ENCODE measurements around the gene CFTR. TPM values are rescaled to one million over a fixed set of nuclear protein-coding genes. Genes with fewer than 3 reads are reported as not detected.

CFTR gene
- polyA plus RNA-seq, 2 of the 4 experiments (the other 2 are of a cell fraction): 0.13 to 0.31 TPM

DNA sequence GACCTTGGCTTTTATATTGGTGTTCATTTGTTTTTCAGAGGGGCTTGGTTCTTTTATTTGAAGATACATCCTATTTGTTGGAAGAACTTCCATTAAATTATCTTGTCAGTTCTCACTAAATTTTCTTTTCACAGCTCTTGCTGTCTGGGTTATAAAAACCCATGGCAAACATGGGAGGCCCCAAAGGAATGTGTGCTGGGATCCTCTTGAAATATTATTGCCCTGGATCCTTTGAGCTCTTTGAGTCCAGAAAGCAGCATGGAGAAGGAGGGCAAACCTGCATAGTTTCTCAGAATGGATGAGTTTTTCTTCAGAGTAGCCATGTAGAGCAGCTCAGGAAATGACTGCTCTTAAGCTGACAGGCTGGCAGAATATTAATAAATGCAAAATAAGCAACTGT, 206.0 kb downstream of the CFTR start (continued):
- TF ChIP-seq ZNF302 (CRISPR knock-in tag; IDR thresholded peaks at IDR 0.05) (no peak), RNF2 (IDR thresholded peaks at IDR 0.05; ENCODE audit: borderline replicate concordance, low read depth) (no peak)

DNA sequence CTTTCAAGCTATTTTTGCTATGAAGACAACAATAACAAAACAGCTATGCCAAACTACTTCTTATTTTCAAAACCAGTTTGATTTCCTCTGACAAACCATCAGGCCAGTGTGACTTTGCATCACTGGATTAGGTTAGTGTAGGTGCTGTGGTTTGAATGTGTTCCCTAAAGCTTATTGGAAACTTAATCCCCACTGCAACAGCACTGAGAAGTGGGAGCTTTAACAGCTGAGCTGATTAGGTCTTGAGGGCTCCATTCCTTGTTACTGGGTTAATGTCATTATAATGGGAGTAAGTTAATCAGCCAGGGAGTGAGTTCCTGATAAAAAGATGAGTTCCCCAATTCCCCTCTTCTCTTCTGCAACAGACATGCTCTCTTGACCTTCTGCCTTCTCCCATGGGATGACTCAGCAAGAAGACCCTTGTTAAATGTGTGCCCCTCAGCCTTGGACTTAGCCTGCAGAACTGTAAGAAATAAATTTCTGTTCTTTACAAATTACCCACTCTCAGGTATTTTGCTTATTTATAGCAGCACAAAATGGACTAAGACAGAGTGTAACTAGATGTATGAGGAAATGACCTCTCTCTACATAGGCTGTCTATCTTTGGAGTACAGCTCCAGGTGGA, 206.6 kb downstream of the CFTR start:
- CTCF ChIA-PET: interaction anchor here (0.9 kb wide), 1 partner anchor 227 kb away, joined by 5 read pairs; no protein-coding TSS in a partner anchor
- peak overlapping the region in 1 of 2 experiments; percentile 72; a peak in 3 of 6 replicates for H3K27ac ChIP-seq
- DNase-seq (ENCODE audit: low read depth in 1 of 2, low spot score in 1 of 2) (no peak), FAIRE-seq (peak; percentile 7), ATAC-seq (no peak)
- peaks cover 37% of the 10 kb centered on the region for H3K4me1 ChIP-seq
- TF ChIP-seq MYC (IDR thresholded peaks at IDR 0.05; ENCODE audit: borderline replicate concordance, low read length): no peak
- TF ChIP-seq, protein P1, sequence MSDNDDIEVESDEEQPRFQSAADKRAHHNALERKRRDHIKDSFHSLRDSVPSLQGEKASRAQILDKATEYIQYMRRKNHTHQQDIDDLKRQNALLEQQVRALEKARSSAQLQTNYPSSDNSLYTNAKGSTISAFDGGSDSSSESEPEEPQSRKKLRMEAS (IDR thresholded peaks at IDR 0.05): no peak
- peak; percentile 59; the same call in 1 of the 2 replicates for TF ChIP-seq NFE2L2 (conservative IDR thresholded peaks at IDR 0.05; ENCODE audit: low read length)
- TF ChIP-seq MAFK (IDR thresholded peaks at IDR 0.05; ENCODE audit: partially characterized antibody): peak; percentile 43
- H3K4me3 ChIP-seq: no peak overlapping the region
- no peaks in the 10 kb centered on the region for H3K9me3 ChIP-seq
- H3K4me2 ChIP-seq: no peak overlapping the region
- POLR2A ChIA-PET: no interaction called here

DNA sequence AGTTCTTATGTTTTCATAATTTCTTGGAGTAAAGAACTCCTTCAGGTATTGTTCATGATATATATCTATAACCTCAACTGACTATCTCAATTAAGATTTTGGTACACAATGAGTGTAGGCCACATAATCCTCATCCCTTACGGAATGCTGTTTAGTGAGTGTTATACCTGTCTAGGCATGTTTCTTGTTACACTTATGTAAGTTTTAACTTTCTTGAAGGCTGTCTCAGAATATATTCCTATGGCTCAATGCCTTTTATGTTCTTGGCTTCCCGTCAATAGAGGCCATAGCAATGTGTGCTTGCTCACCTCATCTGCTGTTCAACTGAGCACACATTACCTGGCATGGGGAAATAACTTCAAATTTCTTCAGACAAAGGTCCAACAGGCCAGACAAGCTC, 208.3 kb downstream of the CFTR start:
- WGBS (ENCODE audit: missing lambda C conversion rate): 91% methylated on average over 2 of the region's 2 CpGs
- Histone ChIP-seq H3K4me2 (no peak overlapping the region), H3K27ac (no peak overlapping the region), H3K9me3 (no peaks in the 10 kb centered on the region), H3K4me3 (no peak overlapping the region), H3K4me1 (peaks cover 25% of the 10 kb centered on the region)
- ChIA-PET CTCF (interaction anchor here (1.4 kb wide), 1 partner anchor 229 kb away, joined by 3 read pairs; no protein-coding TSS in a partner anchor), POLR2A (no interaction called here)
- DNase-seq (ENCODE audit: low read depth in 1 of 2, low spot score in 1 of 2) (no peak), ATAC-seq (no peak), FAIRE-seq (no peak)
- TF ChIP-seq TP53 (CRISPR knock-in tag; IDR thresholded peaks at IDR 0.05) (no peak), MAZ (IDR thresholded peaks at IDR 0.05; ENCODE audit: borderline replicate concordance, low read depth, low read length) (no peak), RFX5 (IDR thresholded peaks at IDR 0.05) (no peak), HEYL (CRISPR knock-in tag; IDR thresholded peaks at IDR 0.05) (no peak), RAD21 (conservative IDR thresholded peaks at IDR 0.05 in 1 of 2, IDR thresholded peaks at IDR 0.05 in 1 of 2) (no peak), JUNB (IDR thresholded peaks at IDR 0.05) (no peak), CEBPB (IDR thresholded peaks at IDR 0.05) (no peak), SMC3 (IDR thresholded peaks at IDR 0.05) (no peak), HOXB13 (CRISPR knock-in tag; IDR thresholded peaks at IDR 0.05; ENCODE audit: low read depth) (no peak), KDM5A (IDR thresholded peaks at IDR 0.05) (no peak), RNF2 (IDR thresholded peaks at IDR 0.05; ENCODE audit: borderline replicate concordance, low read depth) (no peak), NR3C1 (IDR thresholded peaks at IDR 0.05) (no peak)
- TF ChIP-seq, protein P2, sequence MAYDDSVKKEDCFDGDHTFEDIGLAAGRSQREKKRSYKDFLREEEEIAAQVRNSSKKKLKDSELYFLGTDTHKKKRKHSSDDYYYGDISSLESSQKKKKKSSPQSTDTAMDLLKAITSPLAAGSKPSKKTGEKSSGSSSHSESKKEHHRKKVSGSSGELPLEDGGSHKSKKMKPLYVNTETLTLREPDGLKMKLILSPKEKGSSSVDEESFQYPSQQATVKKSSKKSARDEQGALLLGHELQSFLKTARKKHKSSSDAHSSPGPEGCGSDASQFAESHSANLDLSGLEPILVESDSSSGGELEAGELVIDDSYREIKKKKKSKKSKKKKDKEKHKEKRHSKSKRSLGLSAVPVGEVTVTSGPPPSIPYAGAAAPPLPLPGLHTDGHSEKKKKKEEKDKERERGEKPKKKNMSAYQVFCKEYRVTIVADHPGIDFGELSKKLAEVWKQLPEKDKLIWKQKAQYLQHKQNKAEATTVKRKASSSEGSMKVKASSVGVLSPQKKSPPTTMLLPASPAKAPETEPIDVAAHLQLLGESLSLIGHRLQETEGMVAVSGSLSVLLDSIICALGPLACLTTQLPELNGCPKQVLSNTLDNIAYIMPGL (CRISPR knock-in tag; IDR thresholded peaks at IDR 0.05; ENCODE audit: borderline replicate concordance): no peak
- TF ChIP-seq, protein P3, sequence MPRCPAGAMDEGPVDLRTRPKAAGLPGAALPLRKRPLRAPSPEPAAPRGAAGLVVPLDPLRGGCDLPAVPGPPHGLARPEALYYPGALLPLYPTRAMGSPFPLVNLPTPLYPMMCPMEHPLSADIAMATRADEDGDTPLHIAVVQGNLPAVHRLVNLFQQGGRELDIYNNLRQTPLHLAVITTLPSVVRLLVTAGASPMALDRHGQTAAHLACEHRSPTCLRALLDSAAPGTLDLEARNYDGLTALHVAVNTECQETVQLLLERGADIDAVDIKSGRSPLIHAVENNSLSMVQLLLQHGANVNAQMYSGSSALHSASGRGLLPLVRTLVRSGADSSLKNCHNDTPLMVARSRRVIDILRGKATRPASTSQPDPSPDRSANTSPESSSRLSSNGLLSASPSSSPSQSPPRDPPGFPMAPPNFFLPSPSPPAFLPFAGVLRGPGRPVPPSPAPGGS (IDR thresholded peaks at IDR 0.05): no peak

DNA sequence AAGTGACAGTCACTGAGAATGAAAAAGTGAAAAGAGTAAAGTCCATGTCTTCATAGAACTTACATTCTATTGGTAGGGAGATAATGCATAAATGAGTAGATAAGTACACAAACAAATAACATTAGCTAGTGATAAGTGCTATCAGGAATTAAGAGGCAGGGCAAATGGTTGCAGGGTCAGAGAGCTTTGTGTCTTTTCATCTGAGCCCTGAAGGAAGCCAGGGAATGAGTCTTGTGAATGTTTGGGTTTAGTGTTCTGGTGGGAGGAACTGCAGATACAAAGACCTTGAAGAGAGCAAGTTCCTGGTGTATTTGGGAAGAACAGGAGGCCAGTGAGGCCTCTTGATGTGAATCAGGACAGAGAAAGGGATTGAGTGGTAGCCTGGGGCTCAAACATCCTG, 209.6 kb downstream of the CFTR start:
- DNase-seq (ENCODE audit: low read depth in 1 of 2, low spot score in 1 of 2) (no peak), FAIRE-seq (no peak), ATAC-seq (no peak)
- Histone ChIP-seq H3K9me3 (no peaks in the 10 kb centered on the region), H3K4me2 (no peak overlapping the region), H3K4me3 (no peak overlapping the region), H3K4me1 (peaks cover 12% of the 10 kb centered on the region; the same call in 2 of the 3 replicates), H3K27ac (peak overlapping the region in 1 of 2 experiments; percentile 25; a peak in 1 of 6 replicates)
- CTCF ChIA-PET: interaction anchor here (1.4 kb wide), 1 partner anchor 231 kb away, joined by 3 read pairs; no protein-coding TSS in a partner anchor
- POLR2A ChIA-PET: no interaction called here
- TF ChIP-seq, protein P4, sequence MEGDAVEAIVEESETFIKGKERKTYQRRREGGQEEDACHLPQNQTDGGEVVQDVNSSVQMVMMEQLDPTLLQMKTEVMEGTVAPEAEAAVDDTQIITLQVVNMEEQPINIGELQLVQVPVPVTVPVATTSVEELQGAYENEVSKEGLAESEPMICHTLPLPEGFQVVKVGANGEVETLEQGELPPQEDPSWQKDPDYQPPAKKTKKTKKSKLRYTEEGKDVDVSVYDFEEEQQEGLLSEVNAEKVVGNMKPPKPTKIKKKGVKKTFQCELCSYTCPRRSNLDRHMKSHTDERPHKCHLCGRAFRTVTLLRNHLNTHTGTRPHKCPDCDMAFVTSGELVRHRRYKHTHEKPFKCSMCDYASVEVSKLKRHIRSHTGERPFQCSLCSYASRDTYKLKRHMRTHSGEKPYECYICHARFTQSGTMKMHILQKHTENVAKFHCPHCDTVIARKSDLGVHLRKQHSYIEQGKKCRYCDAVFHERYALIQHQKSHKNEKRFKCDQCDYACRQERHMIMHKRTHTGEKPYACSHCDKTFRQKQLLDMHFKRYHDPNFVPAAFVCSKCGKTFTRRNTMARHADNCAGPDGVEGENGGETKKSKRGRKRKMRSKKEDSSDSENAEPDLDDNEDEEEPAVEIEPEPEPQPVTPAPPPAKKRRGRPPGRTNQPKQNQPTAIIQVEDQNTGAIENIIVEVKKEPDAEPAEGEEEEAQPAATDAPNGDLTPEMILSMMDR (IDR thresholded peaks at IDR 0.05): no peak
- TF ChIP-seq RFX5 (IDR thresholded peaks at IDR 0.05): no peak
- TF ChIP-seq, protein P5, sequence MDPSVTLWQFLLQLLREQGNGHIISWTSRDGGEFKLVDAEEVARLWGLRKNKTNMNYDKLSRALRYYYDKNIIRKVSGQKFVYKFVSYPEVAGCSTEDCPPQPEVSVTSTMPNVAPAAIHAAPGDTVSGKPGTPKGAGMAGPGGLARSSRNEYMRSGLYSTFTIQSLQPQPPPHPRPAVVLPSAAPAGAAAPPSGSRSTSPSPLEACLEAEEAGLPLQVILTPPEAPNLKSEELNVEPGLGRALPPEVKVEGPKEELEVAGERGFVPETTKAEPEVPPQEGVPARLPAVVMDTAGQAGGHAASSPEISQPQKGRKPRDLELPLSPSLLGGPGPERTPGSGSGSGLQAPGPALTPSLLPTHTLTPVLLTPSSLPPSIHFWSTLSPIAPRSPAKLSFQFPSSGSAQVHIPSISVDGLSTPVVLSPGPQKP (IDR thresholded peaks at IDR 0.05; ENCODE audit: low read depth, low read length): no peak
- TF ChIP-seq CHD4 (IDR thresholded peaks at IDR 0.05; ENCODE audit: borderline replicate concordance): no peak
- TF ChIP-seq ESRRA (IDR thresholded peaks at IDR 0.05; ENCODE audit: borderline replicate concordance, low read length): no peak
- TF ChIP-seq JUNB (IDR thresholded peaks at IDR 0.05): no peak
- no peak for TF ChIP-seq FOSL2 (IDR thresholded peaks at IDR 0.05)
- TF ChIP-seq FOSL2 (CRISPR knock-in tag; IDR thresholded peaks at IDR 0.05): no peak
